GM21619 (cell line): ENCODE measurements around the gene ARHGAP12.
A peak's percentile ranks its signal among the peaks of the same experiment; 100 is the strongest.

Source experiments
- ATAC-seq: cut with Tn5 transposase; IDR thresholded peaks from one replicate; pipeline ENCODE4 v1.9.1; 2021; ENCODE audit not compliant: unreplicated experiment

ARHGAP12 gene

DNA sequence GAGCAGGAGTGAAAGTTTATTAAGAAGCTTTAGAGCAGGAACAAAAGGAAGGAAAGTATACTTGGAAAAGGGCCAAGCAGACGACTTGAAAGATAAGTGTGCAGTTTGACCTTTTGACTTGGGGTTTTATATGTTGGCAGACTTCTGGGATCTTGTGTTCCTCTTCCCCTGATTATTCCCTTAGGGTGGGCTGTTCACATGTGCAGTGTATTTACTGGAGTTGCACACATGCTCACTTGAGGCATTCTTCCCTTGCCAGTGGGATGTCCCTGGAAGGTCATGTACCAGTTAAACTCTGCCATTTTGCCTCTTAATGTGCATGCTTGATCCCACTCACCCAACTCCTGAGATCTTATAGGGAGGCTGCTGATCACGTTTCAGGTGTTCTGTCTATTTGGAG is 23.4 kb upstream of the ARHGAP12 start:
- no peak for ATAC-seq

DNA sequence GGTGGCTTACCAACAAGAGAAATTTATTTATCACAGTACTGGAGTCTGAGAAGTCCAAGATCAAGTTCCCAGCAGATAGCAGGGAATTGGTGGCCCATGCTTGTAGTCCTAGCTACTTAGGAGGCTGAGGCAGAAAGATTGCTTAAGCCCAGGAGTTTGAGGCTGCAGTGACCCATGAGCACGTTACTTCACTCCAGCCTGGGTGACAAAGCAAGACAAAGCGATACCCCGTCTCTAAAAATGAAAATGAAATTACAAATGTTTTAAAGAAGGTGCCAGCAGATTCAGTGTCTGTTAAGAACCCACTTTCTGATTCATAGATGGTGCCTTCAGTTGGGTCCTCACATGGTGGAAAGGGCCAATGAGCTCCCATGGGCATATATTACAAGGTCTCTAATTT is 20.6 kb upstream of the ARHGAP12 start:
- ATAC-seq: no peak

DNA sequence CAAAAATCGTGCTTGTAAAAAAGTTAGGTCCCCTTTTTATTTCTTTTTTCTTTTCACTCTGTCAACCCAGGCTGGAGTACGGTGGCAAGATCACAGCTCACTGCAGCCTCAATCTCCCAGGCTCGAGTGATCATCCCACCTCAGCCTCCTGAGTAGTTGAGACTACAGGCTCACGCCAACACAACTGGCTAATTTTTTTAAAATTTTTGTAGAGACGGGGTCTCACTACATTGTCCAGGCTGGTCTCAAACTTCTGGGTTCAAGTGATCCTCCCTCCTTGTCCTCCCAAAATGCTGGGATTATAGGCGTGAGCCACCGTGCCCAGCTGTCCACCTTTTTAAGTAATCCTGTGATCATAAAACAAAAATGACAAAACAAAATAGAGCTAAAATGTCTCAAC is 19.4 kb upstream of the ARHGAP12 start:
- ATAC-seq: no peak

DNA sequence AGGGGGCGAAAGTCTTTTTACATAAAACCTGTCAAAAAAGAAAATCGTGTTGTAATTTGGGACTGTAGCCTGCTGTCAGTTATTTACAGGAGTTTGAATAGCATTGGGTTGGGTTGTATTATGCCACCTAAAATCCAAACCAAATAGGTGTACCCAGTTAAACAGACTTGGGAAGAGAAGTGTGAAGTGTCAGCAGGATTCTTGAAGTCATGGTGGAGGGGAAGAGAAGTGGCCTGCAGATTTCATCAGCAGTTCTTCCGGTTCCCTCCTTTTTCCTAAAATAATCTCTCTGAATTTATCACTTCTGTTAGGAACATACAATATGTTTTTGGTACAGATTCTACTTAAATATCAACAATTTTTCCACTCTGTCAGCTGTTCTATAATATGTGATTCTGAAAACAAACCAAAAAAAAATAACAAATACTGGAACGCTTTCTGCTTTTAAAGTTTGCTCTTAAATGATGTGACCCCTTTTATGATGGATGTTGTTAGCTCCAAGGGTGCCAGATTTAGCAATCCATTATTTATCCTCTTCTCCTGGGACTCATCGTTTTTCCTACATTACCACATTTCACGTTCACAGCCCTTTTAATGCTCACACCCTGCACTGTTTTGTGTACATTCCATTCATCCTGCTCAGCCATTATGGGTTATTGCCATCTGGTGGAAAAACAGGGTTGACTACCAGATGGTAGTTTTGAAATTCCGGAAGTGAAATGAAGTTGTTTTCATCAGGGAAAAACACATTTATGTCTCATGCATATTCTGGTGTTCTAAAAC is 18.7 kb upstream of the ARHGAP12 start:
- ATAC-seq: no peak

DNA sequence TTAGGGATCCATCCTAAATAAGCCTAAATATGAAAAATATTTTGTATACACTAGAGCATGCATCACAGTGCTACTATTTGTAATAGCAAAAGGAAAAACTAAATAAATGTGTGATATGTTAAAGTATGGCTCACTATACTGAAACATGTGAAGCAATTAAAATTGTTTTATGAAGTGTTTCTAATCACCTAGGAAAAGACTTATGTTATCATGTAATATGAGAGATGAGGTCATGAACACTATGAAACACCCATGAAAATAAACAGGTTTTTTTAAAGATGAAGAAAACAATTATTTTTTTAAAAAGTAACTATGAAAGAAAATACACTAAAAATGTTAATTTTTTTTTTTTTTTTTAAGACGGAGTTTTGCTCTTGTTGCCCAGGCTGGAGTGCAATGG is 16.8 kb upstream of the ARHGAP12 start:
- no peak for ATAC-seq

DNA sequence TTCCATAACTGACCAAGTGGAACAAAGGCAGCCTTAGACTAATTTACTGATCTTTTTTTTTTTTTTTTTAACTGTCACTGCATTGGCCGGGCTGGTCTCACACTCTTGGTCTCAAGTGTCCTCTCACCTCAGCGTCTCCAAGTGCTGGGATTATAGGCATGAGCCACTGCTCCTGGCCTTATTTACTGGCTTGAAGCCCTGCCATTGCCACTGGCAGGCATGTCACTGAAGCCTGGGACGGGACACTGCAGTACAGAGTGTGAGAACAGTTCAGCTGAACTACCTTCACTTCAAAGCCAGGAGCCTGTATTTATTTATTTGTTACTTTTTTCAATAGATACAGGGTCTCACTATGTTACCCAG is 15.4 kb upstream of the ARHGAP12 start:
- no peak for ATAC-seq

DNA sequence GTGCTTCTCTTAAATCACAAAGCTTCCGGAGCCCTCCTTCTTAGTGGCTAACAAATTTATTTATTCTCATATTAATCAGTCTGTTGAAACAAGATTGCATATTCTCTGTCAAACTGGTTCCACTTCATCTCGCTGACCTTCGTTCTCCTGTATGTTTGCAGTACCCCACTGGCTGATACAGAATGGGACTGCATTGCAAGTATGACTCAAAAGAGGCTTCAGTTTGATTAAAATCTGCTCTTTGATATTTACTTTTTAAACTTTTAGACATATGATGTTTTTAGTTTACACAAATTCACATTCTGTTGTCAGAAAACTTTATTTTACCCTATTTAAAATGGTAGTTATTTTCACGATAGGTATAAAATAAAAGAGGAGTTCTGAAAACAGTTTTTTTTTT is 14.3 kb upstream of the ARHGAP12 start:
- no peak for ATAC-seq

DNA sequence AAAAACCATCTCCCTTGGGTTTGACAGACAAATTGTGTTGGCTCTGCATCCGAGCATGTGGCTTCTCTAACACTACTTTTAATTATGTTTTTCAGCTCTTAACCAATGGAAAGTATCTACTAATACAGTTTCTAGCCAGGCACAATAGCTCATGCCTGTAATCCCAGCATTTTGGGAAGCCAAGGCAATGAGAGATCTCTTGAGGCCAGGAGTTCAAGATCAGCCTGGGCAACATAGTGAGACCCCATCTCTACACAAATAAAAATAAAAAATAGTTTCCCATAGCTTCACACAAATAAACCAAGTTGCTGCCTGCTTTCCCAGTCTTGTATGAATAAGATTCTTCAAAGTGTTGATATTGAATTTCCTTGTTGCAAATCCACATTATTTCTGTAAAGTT is 13.8 kb upstream of the ARHGAP12 start:
- ATAC-seq: no peak

DNA sequence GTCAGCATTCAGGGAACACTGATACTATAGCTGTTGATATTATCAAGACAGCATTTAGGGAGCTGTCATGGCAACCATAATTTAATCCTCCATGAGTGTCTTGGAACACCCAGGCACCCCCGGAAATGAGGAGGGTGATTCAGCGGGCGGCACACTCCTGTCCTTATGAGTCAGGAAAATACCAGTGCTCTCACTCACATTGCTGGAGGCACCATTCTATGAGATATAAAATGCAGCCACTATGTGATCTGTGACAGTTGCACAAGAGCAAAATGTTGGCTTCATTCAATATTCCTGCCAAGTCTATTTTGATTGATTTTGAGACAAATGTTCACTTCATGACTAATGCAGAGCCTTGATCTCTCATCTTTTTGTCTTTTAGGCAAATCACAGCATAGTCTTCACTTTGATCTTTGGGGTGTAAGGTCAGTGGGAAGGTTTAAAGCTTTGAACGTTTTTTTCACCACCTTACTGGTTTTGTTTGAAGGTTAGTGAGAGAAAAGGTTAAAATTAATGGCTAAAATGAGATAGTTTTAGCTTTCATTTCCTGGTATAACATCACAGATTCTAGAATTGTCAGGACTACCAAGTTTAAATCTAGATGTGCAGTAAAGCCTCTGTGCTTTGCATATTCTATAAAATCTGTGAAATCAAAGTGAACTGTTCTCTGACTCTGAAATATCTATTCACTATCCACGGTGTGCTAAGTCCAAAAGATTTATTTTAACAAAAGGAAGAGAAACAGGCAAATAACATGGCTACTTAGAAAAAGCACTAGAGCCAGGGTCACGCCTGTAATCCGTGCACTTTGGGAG is 12.4 kb upstream of the ARHGAP12 start:
- ATAC-seq: no peak

DNA sequence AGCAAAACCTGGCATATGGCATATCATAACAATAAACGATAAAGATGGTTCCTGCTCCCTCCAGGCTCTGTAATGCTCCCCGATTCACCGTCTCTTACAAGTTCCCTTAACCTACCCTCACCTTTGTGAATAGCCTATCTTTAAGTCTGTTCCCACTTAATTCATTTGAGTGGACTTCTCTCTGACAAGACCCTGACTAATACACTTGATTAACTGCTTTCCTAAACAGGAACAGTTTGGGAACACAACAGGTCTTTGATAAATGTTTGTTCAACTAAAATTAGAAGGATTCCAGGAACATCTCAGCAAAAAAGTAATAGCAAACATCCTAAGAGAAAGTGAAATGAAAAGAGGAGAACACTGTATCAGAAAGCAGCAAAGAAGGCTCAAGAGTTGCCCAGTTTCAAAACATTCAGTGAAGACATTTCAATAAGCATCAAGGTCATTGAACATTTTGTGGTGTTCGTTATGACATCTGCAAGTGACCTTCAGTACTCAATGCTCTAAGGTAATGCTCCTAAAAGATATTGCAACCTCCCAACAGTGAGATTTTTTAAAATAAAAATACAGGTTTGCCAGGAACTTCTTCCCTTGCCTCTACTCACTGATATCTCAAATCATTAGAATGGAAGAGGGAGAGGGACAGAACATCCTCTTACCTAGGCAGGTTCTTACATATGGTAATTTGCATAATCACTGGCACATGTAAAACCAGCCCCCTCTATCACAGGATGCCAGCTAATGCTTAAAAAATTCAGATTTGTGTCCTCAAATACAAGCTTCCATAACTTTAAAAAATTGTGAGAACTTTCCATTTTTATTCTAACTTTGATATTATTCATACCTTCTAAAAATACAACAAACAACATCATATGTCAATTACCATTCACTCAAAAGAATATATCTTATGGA is 11.4 kb upstream of the ARHGAP12 start:
- ATAC-seq: no peak

DNA sequence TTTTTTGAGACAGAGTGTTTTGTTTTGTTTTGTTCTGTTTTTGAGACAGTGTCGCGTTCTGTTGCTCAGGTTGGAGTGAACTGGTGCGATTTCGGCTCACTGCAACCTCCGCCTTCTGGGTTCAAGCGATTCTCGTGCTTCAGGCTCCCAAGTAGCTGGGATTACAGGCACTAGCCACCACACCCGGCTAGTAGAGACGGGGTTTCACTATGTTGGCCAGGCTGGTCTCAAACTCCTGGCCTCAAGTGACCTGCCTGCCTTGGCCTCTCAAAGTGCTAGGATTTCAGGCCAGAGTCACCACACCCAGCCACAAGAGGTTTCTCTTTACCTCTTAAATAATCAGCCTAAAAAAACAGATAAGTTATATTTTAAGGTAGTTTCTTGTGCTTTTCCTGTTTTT is 8.7 kb upstream of the ARHGAP12 start:
- ATAC-seq: no peak

DNA sequence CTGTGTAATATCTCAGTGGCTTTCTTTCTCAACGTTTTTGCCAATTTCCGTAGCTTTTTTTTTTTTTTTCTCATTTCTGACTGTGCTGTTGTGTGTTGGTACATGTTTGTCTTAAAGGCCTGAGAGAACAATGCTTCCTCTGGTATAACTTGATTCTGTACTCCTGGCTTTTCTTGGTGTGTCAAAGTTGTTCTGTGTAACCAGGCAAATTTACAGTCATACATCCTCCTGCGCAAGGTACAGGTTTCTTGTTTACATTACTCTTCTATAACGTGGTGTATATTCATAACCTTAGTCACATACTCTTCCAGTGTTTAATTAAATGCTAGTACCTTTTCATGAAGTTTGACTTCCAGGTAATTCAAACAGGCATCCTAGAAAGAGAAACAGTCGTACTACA is 8.3 kb upstream of the ARHGAP12 start:
- ATAC-seq: no peak

DNA sequence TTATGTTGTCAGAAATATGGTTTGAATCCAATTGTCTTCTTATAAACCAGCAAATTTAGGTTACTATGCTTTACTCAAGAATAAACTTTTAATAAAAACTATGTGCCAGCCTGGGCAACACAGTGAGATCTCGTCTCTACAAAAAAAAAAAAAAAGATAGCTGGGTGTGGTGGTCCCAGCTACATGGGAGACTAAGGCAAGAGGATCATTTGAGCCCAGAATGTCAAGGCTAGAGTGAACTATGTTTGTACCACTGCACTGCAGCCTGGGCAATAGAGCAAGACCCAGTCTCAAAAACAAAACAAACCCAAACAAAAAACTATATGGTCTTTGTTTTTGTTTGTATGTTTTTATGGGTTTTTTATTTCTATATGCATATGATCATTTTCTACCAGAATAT is 7.5 kb upstream of the ARHGAP12 start:
- no peak for ATAC-seq

DNA sequence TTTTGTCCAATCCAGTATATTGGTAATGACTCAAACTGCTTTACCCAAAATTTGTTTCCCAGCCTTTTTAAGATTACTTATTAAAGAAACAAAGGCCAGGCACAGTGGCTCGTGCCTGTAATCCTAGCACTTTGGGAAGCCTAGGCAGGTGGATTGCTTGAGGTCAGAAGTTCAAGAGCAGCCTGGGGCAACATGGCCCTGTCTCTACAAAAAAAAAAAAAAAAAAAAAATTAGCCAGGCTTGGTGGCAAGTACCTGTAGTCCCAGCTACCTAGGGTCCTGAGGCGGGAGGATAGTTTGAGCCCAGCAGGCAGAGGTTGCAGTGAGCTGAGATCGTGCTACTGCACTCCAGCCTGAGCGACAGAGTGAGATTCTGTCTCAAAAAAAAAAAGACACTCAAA is 7.0 kb upstream of the ARHGAP12 start:
- ATAC-seq: no peak

DNA sequence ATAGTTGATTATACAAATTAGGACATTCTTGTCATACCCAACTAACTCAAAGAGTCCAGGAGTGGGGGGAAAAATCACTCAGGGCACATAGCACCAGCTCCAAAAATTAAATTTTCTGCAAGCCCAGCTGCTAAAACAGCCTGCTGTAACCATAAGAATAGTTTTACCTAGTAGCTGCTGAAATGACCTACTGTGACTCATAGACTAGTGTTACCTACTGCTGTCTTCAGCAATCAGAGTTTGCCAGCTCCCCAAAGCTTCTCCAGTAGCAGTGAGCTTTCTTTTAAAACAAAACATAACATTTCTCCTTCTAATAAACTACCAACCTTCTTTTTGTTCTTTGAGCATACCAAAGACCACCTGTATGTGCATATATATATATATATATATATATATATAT is 4.2 kb upstream of the ARHGAP12 start:
- ATAC-seq: no peak

DNA sequence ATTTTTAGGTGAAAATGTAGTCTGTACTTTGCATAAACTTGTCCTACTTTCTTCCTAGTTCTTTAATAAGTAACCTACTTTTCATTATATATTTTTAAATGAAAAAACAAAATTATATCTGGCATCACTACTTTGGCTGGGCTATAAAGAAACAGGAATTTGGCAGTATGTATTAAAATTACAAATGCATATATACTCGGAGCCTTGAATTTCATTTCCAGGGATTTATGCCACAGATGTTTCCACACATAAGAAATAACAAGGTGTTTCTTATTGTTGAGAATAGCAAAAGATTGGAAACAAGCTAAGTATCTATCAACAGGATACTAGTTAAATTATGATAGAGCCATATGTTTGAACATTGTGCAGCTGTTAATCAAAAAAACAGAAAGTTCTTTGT is 2.2 kb upstream of the ARHGAP12 start:
- ATAC-seq: no peak

DNA sequence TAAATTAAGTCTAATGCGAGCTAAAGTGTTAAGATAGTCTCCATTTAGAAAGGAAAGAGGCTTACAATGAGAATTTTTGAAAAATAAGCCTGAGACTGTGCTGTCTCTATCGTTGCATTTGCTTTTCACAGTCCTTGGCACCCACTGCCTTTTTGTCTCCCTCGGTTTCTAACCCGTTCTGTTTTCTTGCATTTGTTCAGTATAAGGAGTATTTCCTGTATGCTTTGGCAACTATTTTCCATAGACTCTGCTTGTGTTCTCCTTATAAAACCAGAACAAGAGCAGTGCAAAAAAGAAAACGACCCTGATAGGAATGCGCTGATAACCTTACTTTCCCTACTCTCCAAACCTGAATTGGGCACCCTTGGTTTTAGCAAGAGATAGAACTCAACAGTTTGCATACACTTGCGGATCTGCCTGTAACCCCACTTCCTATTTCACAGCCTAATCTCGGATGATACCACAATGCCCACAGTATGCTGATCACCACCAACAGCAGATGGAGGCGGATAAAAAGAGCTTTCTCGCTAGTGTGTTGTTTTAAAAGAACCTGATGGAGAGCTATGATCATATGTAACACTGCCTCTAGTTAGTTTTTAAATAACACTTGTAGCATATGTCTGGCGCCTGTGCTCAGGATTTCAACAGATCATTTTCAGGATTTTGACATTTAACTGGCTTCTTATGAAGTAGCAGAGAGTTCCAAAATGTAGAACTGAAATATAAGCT is 1.6 kb upstream of the ARHGAP12 start:
- peak; percentile 19 for ATAC-seq

DNA sequence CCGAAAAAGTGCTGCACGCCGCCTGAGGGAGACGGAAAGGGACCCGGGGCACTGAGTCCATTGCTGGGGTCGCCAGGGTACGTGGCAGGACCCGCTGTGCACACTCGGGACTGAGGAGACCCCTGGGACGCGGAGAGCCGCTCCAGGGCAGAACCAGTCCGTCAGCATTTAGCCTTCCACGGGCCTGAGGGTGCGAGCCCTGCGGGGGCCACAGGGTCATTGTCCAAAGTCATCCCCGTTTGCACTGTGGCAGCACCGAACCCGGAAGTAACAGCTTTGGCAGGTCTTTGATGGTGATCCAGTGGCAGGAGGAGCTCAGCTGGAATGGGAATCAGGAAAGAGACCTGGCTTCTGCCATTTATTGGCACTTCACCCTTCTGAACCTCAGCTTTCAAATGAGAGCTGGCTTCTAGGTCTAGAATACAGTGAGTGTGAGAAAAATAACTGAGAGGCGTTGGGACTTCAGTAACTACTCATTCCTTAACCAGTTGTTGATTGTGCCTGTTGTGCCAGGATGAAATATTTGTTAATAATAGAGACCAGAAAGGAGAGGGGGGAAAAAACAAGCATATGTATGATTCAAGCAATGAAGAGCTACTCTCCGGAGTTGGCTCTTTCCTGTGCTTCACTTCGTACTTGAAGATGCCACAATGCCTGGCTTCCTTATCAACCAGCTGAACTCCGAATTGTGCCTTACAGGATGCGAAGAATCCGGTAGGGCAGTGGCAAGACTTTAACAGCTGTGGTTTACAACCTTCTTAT is 811 bp upstream of the ARHGAP12 start:
- ATAC-seq: peak; percentile 26

DNA sequence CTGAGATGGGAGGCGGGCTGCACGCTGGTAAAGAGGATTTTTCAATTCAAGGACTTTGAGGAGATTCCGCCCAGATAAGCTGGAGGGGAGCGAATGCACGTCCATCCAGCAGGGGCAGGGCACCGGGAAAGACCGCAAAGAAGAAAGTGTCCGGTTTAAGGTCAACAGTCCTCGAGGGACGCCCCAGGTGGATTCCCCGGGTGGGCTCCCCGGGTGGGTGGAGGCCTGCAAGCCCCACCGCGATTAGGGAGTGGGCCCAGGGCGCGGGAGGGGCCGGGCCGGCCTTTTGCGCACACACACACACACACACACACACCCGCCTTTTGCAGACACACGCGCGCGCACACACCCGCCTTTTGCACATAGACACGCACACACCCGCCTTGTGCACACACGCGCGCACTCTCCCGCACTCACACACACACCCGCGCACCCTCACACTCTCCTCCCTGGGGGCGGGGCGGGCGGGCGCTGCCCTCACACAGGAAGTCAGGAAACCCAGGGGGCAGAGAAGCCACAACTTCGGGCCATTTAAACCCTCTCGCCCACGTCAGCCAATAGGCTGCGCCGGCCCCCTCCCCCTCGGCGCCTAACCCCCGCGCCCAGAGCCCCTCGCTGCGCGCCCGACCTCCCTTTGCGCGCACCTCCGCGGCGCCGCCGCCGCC is 615 bp downstream of the ARHGAP12 start:
- peak; percentile 32 for ATAC-seq

DNA sequence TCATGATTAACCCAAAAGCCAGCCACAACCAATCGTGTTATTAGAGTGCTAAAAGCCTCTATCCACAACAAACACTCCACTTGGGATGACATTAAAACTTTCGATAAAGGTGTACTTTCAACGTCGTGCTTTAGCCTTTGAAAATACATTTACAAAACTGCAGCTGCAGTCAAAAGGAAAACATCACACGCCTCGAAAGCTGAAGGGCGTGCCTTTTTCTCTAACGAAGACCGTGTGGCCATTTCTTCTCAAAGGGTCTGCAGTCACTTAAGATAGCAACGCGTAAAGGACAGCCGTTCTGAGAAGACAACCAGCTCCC is 1.1 kb downstream of the ARHGAP12 start:
- no peak for ATAC-seq
